Stimulated activated CD8-positive, alpha-beta memory T cell treated with anti-CD3 and anti-CD28 coated beads, Interleukin-15, amount 100 ng/mL, for 24 hours (primary cell): ENCODE data around the gene SOX5.
"Not testable (repeated sequence)": the region's sequence is repeated elsewhere in the genome, so short reads cannot be mapped to it uniquely, and the experiment has no call there.

ENCODE experiments used
- DNase-seq: peaks from one replicate; pipeline ENCODE4 v3.0.0-alpha.2; 2020; ENCODE audit warnings: low read depth

The SOX5 gene

GRCh38 chr12:23906329-23906728, 43.1 kb downstream of the SOX5 start:
- no peak for DNase-seq

- no peak for DNase-seq
Observed at GRCh38 chr12:23899434-23899833, 50.0 kb downstream of the SOX5 start.

GRCh38 chr12:23898121-23898520, 51.3 kb downstream of the SOX5 start:
- DNase-seq, result no peak

GRCh38 chr12:23895792-23896218, 53.7 kb downstream of the SOX5 start:
- no peak for DNase-seq

DNA sequence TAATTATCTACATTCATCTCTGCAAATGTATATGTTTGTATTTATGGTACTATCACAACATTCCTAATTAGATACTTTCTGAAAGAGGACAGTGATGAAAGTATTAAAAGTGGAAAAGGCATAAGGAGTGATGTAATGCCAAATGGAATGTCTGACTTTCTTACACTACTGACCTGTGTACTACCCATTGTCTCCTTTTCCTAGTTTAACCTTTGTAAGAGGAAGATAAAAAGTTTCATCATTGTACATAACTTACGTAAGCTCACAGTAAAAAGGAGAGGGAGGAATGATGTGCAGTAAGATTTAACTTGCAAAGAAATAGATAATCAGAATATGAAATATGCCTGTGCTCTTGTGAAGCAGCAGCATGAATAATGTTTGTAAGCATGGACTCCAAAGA, 55.9 kb downstream of the SOX5 start:
- no peak for DNase-seq

DNA sequence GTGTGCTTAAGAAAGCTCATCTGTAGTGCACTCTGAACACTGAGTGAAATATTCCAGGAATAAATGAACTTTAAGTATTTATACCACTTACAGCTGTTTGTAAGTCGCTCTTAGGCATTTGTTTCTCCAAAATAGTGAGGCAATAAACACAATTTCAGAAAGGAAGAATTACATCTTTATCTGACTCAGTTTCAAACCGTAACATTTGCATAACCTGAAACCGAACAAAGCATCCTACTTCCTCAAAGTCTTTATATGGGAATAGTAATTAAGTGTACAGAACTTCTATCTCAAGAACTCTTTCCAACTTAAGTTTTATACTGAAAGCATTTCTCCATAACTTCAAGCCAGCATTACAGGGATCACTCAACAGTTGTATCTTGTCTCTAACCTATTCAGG, 58.4 kb downstream of the SOX5 start:
- DNase-seq, result no peak

GRCh38 chr12:23889069-23889440, 60.4 kb downstream of the SOX5 start:
- DNase-seq, result no peak

GRCh38 chr12:23888396-23889068, 60.9 kb downstream of the SOX5 start:
- DNase-seq, result no peak

DNA sequence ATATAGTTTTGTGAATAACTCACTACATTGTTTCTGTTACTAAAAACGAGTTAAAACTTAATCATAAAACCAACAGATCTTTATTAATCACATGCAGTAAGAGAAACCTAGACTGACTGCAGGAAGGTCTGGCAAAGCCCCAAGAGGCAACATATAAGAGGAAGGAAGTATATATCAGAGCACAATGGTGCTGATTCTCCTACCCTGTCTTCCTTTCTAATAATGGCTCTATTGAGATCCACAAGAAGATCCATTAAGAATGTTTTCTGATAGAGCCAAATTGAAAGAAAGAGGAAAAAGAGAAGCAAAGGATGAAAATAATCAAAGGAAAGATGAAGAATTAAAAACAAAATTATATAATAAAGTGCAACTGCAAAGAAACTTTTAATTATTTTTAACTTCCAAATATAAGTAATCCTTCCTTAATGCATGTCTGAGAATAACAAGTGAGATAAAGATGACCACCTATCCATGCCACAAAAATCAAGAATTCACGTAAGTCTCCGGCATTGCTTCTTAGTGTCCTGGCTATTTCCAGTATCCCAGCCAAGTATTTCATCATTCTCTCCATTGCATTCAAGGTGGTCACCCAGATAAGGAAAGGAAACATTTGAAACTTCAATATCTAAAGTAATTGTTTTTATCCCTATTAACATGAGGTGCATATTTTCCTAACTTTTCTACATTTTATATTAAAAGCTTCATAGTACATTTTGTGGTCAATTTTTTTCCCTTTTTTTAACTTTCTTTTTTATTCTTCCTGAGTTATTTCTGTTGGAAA, 62.2 kb downstream of the SOX5 start:
- DNase-seq, result no peak

- DNase-seq, result no peak
Observed at GRCh38 chr12:23885394-23885793, 64.1 kb downstream of the SOX5 start.

- DNase-seq, result no peak
Observed at GRCh38 chr12:23884909-23885308, 64.6 kb downstream of the SOX5 start.

- DNase-seq, result no peak
Observed at GRCh38 chr12:23880988-23881387, 68.5 kb downstream of the SOX5 start.

GRCh38 chr12:23876618-23877017, 72.9 kb downstream of the SOX5 start:
- not testable (repeated sequence) for DNase-seq

DNA sequence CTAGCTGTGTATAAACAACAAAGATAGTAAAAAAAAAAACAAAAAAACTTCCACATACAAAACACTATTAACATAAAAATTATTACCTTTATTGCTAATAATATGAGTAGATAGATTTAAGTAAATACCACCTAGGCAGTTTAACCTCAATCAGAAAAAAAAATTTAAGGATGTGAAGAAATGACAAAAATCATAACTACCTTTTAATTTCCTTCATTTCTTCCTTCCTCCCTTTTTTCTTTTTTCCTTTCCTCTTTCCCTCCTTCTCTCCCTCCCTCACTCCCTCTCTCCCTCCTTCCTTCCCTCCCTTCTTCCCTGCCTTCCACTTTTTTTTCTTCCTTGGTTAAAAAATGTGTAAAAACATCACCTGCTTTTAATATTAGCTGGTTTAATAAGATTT, 81.7 kb downstream of the SOX5 start:
- DNase-seq, result no peak

DNA sequence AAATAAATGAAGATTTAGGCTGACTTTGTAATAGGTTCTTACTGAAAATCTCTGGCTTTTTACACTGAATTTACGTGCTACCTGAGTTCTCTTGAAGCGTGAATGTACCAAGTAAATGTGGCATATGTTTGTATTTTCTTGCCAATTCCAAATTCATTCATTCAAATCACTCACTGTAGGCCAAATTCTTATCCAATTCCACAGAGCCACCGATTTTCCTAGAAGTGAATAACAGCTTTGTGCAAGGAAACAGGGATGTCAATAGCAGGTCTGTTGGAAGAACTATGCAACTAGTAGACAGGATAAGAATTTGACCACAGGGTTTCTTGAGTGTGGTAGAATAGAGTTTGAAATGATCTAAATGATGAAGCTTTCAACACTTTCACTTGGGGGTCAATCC, 86.8 kb downstream of the SOX5 start:
- DNase-seq, result no peak

GRCh38 chr12:23860019-23860418, 89.5 kb downstream of the SOX5 start:
- no peak for DNase-seq

- DNase-seq, result no peak
Observed at GRCh38 chr12:23857178-23857577, 92.3 kb downstream of the SOX5 start.

- no peak for DNase-seq
Observed at GRCh38 chr12:23855813-23856212, 93.7 kb downstream of the SOX5 start.

GRCh38 chr12:23854598-23854997, 94.9 kb downstream of the SOX5 start:
- no peak for DNase-seq

GRCh38 chr12:23853640-23854039, 95.8 kb downstream of the SOX5 start:
- DNase-seq, result no peak

GRCh38 chr12:23851602-23852001, 97.9 kb downstream of the SOX5 start:
- no peak for DNase-seq

DNA sequence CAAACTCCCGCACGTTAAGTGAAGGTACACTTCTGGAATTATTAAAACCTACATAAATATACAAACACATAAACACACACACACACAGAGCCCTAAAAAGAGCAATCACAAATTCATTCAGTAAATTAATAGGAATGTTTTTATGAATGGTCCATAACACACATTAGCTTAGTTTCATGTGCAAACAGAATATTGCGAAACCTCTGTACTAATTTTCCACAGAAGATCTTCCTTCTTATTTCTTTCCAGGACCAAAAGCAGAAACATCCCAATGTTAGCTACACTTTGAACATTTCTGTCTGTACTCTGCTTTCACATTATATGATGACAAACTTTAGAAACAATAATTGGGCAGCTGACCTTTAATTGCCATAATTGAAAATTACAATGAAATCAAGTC, 101.6 kb downstream of the SOX5 start:
- DNase-seq, result no peak

DNA sequence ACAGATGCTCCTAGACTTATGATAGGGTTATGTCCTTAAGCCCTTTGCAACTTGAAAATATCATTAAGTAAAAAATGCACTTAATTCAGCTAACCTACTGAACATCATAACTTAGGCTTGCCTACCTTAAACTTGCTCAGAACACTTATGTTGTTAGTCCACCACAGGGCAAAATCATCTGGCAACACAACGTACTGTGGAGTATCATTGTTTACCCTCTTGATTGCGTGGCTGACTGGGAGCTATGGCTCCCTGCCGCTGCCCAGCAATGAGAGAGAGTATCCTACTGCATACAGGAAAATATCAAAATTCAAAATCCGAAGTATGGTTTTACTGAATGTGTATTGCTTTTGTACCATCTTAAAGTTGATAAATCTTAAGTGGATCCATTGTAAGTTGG, 105.5 kb downstream of the SOX5 start:
- no peak for DNase-seq

GRCh38 chr12:23834076-23834475, 115.4 kb downstream of the SOX5 start:
- DNase-seq, result no peak
